Hepatocyte (in vitro differentiated cells): Measurements from ENCODE around the gene LDLRAD4. TPM values are rescaled to one million over a fixed set of nuclear protein-coding genes. Genes with fewer than 3 reads are reported as not detected.

ENCODE experiments used
- DNase-seq: peaks from one replicate; pipeline ENCODE4 v3.0.0-alpha.2; 2016; ENCODE audit warnings: low spot score
- H2AFZ ChIP-seq: fragments of 200-600 bp; sonication (generic); 2 replicates; pipeline ENCODE4 v1.6.0; 2016; ENCODE audit warnings: antibody characterized with exemption, mild to moderate bottlenecking
- H3K27ac ChIP-seq: fragments of 200-600 bp; sonication (generic); 2 replicates; pipeline ENCODE4 v1.5.1; 2016; ENCODE audit warnings: mild to moderate bottlenecking
- H3K27me3 ChIP-seq: fragments of 200-600 bp; sonication (generic); 2 replicates; pipeline ENCODE4 v1.6.1; 2016
- H3K36me3 ChIP-seq: fragments of 200-600 bp; sonication (generic); replicated peaks from 2 replicates; pipeline ENCODE4 v1.5.1; 2016; ENCODE audit warnings: low read depth; ENCODE audit not compliant: insufficient read depth
- H3K4me1 ChIP-seq: fragments of 200-600 bp; sonication (generic); 2 replicates; pipeline ENCODE4 v1.5.1; 2016; ENCODE audit warnings: mild to moderate bottlenecking, moderate library complexity; ENCODE audit not compliant: insufficient read depth
- H3K4me2 ChIP-seq: fragments of 200-600 bp; sonication (generic); 2 replicates; pipeline ENCODE4 v1.6.0; 2016
- H3K4me3 ChIP-seq: fragments of 200-600 bp; sonication (generic); 2 replicates; pipeline ENCODE4 v1.5.1; 2016; ENCODE audit warnings: mild to moderate bottlenecking
- H3K79me2 ChIP-seq: fragments of 200-600 bp; sonication (generic); 2 replicates; pipeline ENCODE4 v1.6.0; 2017; ENCODE audit warnings: mild to moderate bottlenecking
- H3K9me2 ChIP-seq: fragments of 200-600 bp; sonication (generic); replicated peaks from 2 replicates; pipeline ENCODE4 v1.6.0; 2017; ENCODE audit warnings: mild to moderate bottlenecking; ENCODE audit not compliant: insufficient read depth
- H3K9me3 ChIP-seq: fragments of 200-600 bp; sonication (generic); 2 replicates; pipeline ENCODE4 v1.5.1; 2016; ENCODE audit warnings: low read depth, mild to moderate bottlenecking
- H4K20me1 ChIP-seq: fragments of 200-600 bp; sonication (generic); 2 replicates; pipeline ENCODE4 v1.6.0; 2016; ENCODE audit warnings: mild to moderate bottlenecking; ENCODE audit not compliant: insufficient read depth, poor library complexity, severe bottlenecking
- EZH2 ChIP-seq: fragments of 200-600 bp; sonication (generic); IDR thresholded peaks from 2 replicates; pipeline ENCODE4 v1.6.1; 2016; ENCODE audit warnings: antibody characterized with exemption, mild to moderate bottlenecking, borderline replicate concordance
- EZH2phosphoT487 ChIP-seq: fragments of 200-600 bp; sonication (generic); IDR thresholded peaks from one replicate; pipeline ENCODE4 v1.6.1; 2018; ENCODE audit warnings: antibody characterized with exemption, mild to moderate bottlenecking, low read depth, moderate library complexity; ENCODE audit not compliant: unreplicated experiment, severe bottlenecking
- WGBS: methylation state at CpG from one replicate; pipeline ENCODE4 v1.1.6; 2016; ENCODE audit warnings: low lambda C conversion rate; ENCODE audit errors: missing lambda C conversion rate; 5-methylcytosine and 5-hydroxymethylcytosine counted together
- polyA plus RNA-seq: library from polyadenylated mRNA; unstranded; fragments of >200 nt; fragmentation: Nextera tagmentation; extraction: Ambion mirVana; gene quantifications from 2 replicates; pipeline ENCODE4 v1.2.1, GENCODE V29; 2016
- total RNA-seq: library from RNA; depleted of rRNA; stranded (reverse); fragments of >200 nt; gene quantifications from 2 replicates; pipeline ENCODE4 v1.2.3, GENCODE V29; 2014
- TF ChIP-seq, protein P1 (sequence below): fragments of 200-600 bp; sonication (generic); IDR thresholded peaks from 2 replicates; pipeline ENCODE4 v1.5.1; 2016; ENCODE audit warnings: antibody characterized with exemption, mild to moderate bottlenecking; ENCODE audit not compliant: poor library complexity

Gene LDLRAD4
- total and polyA plus RNA-seq, 2 experiments from 2014 or later, result 15.1 to 29.0 TPM

DNA sequence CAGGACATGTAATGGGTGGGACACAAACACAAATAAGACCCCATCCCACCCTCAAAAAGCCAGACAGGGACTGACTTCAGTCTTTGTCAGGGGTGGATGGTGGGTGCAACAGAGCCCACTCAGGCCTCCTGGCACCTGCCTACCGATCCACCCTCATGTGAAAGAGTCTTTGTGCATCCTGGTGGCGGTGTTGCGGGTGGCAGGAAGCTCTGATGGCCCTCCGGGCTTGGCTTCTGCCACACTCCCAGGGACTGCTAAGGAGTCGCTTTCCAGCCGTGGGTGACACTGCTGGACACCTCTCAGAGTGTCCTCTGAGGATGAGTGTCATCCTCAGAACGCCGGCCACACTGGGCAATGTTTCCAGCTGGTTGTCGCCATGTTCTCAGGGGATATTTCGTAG lies 92.6 kb downstream of the LDLRAD4 start:
- DNase-seq, result no peak
- H3K9me3 ChIP-seq, result no peaks in the 10 kb centered on the region
- no peak overlapping the region for H3K4me2 ChIP-seq
- H3K36me3 ChIP-seq, result no peaks in the 10 kb centered on the region
- H3K27me3 ChIP-seq, result no peaks in the 10 kb centered on the region
- no peak for TF ChIP-seq EZH2phosphoT487
- TF ChIP-seq, protein P1, sequence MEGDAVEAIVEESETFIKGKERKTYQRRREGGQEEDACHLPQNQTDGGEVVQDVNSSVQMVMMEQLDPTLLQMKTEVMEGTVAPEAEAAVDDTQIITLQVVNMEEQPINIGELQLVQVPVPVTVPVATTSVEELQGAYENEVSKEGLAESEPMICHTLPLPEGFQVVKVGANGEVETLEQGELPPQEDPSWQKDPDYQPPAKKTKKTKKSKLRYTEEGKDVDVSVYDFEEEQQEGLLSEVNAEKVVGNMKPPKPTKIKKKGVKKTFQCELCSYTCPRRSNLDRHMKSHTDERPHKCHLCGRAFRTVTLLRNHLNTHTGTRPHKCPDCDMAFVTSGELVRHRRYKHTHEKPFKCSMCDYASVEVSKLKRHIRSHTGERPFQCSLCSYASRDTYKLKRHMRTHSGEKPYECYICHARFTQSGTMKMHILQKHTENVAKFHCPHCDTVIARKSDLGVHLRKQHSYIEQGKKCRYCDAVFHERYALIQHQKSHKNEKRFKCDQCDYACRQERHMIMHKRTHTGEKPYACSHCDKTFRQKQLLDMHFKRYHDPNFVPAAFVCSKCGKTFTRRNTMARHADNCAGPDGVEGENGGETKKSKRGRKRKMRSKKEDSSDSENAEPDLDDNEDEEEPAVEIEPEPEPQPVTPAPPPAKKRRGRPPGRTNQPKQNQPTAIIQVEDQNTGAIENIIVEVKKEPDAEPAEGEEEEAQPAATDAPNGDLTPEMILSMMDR, result no peak
- TF ChIP-seq EZH2, result no peak
- H3K4me1 ChIP-seq, result no peaks in the 10 kb centered on the region
- no peaks in the 10 kb centered on the region for H4K20me1 ChIP-seq
- no peaks in the 10 kb centered on the region for H3K9me2 ChIP-seq
- WGBS, result 96% methylated on average over 10 of the region's 10 CpGs
- no peak overlapping the region for H3K4me3 ChIP-seq
- H2AFZ ChIP-seq, result no peak overlapping the region
- no peak overlapping the region for H3K27ac ChIP-seq
- no peaks in the 10 kb centered on the region for H3K79me2 ChIP-seq

DNA sequence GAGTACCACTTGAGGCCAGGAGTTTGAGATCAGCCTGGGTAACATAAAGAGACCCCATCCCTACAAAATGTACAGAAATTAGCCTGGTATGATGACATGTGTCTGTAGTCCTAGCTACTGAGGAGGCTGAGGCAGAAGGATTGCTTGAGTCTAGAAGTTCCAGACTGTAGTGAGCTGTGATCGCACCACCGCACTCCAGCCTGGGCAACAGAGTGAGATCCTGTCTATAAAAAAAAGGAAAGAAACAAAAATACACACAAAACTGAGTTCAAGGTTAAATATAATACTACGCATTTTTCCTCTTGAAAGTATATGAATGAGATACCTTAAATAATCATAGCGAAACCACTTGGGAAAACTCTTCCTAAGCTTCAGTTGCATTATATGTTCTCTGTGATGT lies 94.0 kb downstream of the LDLRAD4 start:
- no peaks in the 10 kb centered on the region for H3K27me3 ChIP-seq
- H3K36me3 ChIP-seq, result no peaks in the 10 kb centered on the region
- H4K20me1 ChIP-seq, result no peaks in the 10 kb centered on the region
- no peaks in the 10 kb centered on the region for H3K9me2 ChIP-seq
- H3K4me3 ChIP-seq, result no peak overlapping the region
- no peak overlapping the region for H3K4me2 ChIP-seq
- H3K9me3 ChIP-seq, result no peaks in the 10 kb centered on the region
- H3K4me1 ChIP-seq, result no peaks in the 10 kb centered on the region
- no peak for DNase-seq
- H2AFZ ChIP-seq, result no peak overlapping the region
- TF ChIP-seq EZH2phosphoT487, result no peak
- TF ChIP-seq, protein P1, result no peak
- no peaks in the 10 kb centered on the region for H3K79me2 ChIP-seq
- WGBS, result 97% methylated on average over 4 of the region's 4 CpGs
- no peak overlapping the region for H3K27ac ChIP-seq

DNA sequence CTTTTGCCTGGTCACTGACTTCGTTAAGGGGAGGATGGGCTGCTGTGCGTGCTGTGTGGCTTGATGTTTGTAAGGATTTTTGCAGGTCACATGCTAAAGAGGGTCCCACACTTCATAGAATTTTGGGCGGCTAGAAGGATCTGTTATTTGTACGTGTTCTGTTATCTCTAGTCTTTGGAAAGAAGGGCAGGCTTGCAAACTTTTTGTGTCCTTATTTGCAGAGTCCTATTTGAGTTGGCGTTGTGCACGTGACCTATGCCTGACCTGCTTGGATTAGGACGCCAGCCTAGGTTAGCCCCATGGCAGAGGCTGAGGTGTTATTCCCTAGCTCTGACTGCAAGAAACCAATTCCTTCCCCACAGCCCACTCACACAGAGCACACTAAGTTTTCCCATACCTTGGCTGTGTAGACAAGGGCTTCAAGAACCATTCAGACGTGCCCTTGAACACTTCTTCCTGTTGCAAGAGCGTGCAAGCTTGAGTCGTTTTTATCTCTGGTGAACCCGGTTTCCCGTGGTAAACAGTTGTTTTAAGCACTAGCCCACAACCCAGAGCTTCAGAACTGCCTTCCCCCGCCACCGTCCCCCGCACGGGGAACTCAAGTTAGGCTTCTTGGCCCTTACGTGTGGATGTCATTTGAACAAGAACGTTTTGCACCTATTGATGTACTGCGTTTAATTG lies 94.6 kb downstream of the LDLRAD4 start:
- Histone ChIP-seq H4K20me1 (no peaks in the 10 kb centered on the region), H3K27ac (no peak overlapping the region), H3K79me2 (no peaks in the 10 kb centered on the region), H3K27me3 (no peaks in the 10 kb centered on the region), H3K4me2 (no peak overlapping the region), H2AFZ (no peak overlapping the region), H3K4me1 (no peaks in the 10 kb centered on the region), H3K4me3 (no peak overlapping the region), H3K36me3 (no peaks in the 10 kb centered on the region), H3K9me2 (no peaks in the 10 kb centered on the region), H3K9me3 (no peaks in the 10 kb centered on the region)
- 81% methylated on average over 19 of the region's 19 CpGs for WGBS
- no peak for DNase-seq
- TF ChIP-seq EZH2, result no peak
- TF ChIP-seq EZH2phosphoT487, result no peak
- TF ChIP-seq, protein P1, result no peak
